ENCODE data around the gene DNAJB2. TPM values are rescaled to one million over a fixed set of nuclear protein-coding genes. Genes with fewer than 3 reads are reported as not detected.

DNAJB2 gene
- total RNA-seq, 2 experiments from 2014 or later: 49.9 to 58.7 TPM

DNA sequence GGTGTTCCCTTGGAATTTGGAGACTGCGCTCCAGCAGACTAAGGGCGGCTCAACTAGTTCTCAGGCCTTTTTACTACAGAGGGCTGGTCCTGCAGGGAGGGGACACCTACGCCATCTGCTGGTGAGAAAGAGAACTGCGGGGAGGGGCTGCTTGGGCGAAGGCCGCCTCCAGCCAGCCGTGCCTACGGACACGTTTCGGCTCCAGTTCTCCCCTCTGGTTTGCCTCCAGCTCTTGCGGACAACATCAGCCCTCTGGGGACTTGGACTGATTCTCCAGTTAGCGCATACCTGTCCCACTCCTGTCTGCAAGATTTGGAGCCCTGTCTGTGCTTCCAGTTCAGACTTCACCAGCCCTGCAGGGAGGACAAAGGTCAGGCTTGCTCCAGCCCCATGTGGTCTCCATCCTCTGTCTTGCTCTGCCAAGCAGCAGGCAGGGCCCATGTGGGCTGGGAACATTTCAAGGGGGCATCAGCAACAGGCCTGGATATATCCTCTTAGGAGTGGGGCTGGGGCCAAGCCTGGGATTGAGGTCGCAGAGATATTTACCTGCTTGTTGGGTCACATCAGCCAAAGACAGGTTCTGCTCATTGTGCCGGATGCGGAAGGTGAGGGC is 19.7 kb downstream of the DNAJB2 start:
- H3K27ac ChIP-seq (ENCODE audit: low read depth, low read length, poor library complexity, severe bottlenecking): no peak overlapping the region
- TF ChIP-seq EZH2phosphoT487 (IDR thresholded peaks at IDR 0.05; ENCODE audit: borderline replicate concordance, low read depth, low read length): no peak
- TF ChIP-seq, protein P1, sequence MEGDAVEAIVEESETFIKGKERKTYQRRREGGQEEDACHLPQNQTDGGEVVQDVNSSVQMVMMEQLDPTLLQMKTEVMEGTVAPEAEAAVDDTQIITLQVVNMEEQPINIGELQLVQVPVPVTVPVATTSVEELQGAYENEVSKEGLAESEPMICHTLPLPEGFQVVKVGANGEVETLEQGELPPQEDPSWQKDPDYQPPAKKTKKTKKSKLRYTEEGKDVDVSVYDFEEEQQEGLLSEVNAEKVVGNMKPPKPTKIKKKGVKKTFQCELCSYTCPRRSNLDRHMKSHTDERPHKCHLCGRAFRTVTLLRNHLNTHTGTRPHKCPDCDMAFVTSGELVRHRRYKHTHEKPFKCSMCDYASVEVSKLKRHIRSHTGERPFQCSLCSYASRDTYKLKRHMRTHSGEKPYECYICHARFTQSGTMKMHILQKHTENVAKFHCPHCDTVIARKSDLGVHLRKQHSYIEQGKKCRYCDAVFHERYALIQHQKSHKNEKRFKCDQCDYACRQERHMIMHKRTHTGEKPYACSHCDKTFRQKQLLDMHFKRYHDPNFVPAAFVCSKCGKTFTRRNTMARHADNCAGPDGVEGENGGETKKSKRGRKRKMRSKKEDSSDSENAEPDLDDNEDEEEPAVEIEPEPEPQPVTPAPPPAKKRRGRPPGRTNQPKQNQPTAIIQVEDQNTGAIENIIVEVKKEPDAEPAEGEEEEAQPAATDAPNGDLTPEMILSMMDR (conservative IDR thresholded peaks at IDR 0.05; ENCODE audit: low read length): peak; percentile 91
- DNase-seq (ENCODE audit: low spot score): peak; percentile 75
- H2AFZ ChIP-seq (ENCODE audit: low read length): no peak overlapping the region
- no peak overlapping the region for H3K4me3 ChIP-seq (ENCODE audit: low read depth, low read length, poor library complexity, severe bottlenecking)
- no peak overlapping the region for H3K4me2 ChIP-seq (ENCODE audit: low read length)
- H3K4me1 ChIP-seq (ENCODE audit: insufficient read depth, low read length, poor library complexity, severe bottlenecking): peaks cover 20% of the 10 kb centered on the region
- H3K79me2 ChIP-seq (ENCODE audit: insufficient read depth, low read depth, low read length): no peaks in the 10 kb centered on the region
- POLR2A ChIA-PET: interaction anchor here (1.1 kb wide), 1 partner anchor 140 kb away, joined by 3 read pairs; no protein-coding TSS in a partner anchor
- H3K9me3 ChIP-seq (ENCODE audit: low read length): no peaks in the 10 kb centered on the region
- no peaks in the 10 kb centered on the region for H3K9me2 ChIP-seq (ENCODE audit: insufficient read depth, low read length)
- BruUV-seq (replicated peaks): no TSS peak
- H3K36me3 ChIP-seq (ENCODE audit: insufficient read depth, low read length): no peaks in the 10 kb centered on the region
- H4K20me1 ChIP-seq (ENCODE audit: insufficient read depth, low read length): no peaks in the 10 kb centered on the region
- CTCF ChIA-PET (ENCODE audit: unreplicated experiment): interaction anchor here (0.8 kb wide), 1 partner anchor 127 kb away, joined by 3 read pairs; no protein-coding TSS in a partner anchor
- intact Hi-C loops (cut with micrococcal nuclease; ENCODE audit: unreplicated experiment): loop anchor here (1.0 kb wide), 2 partner anchors 121 to 139 kb away; partner anchors contain the start of genes NHEJ1 and RETREG2

- POLR2A ChIA-PET: interaction anchor here (1.1 kb wide), 1 partner anchor 140 kb away, joined by 3 read pairs; no protein-coding TSS in a partner anchor
- no peak overlapping the region for H2AFZ ChIP-seq (ENCODE audit: low read length)
These were observed 20.2 kb downstream of the DNAJB2 start for GRCh38 chr2:219299372-219299760.

More at GRCh38 chr2:219299372-219299760, 20.2 kb downstream of the DNAJB2 start:
- CTCF ChIA-PET (ENCODE audit: unreplicated experiment): interaction anchor here (0.8 kb wide), 1 partner anchor 128 kb away, joined by 3 read pairs; no protein-coding TSS in a partner anchor
- intact Hi-C loops (cut with micrococcal nuclease; ENCODE audit: unreplicated experiment): no loop called here
- peaks cover 15% of the 10 kb centered on the region for H3K4me1 ChIP-seq (ENCODE audit: insufficient read depth, low read length, poor library complexity, severe bottlenecking)
- no peak overlapping the region for H3K4me2 ChIP-seq (ENCODE audit: low read length)
- no peaks in the 10 kb centered on the region for H3K9me2 ChIP-seq (ENCODE audit: insufficient read depth, low read length)
- H4K20me1 ChIP-seq (ENCODE audit: insufficient read depth, low read length): no peaks in the 10 kb centered on the region
- no peak overlapping the region for H3K4me3 ChIP-seq (ENCODE audit: low read depth, low read length, poor library complexity, severe bottlenecking)
- no peaks in the 10 kb centered on the region for H3K79me2 ChIP-seq (ENCODE audit: insufficient read depth, low read depth, low read length)
- BruUV-seq (replicated peaks): no TSS peak
- H3K27ac ChIP-seq (ENCODE audit: low read depth, low read length, poor library complexity, severe bottlenecking): no peak overlapping the region
- DNase-seq (ENCODE audit: low spot score): no peak
- TF ChIP-seq, protein P1 (conservative IDR thresholded peaks at IDR 0.05; ENCODE audit: low read length): no peak
- no peak for TF ChIP-seq EZH2phosphoT487 (IDR thresholded peaks at IDR 0.05; ENCODE audit: borderline replicate concordance, low read depth, low read length)
- H3K9me3 ChIP-seq (ENCODE audit: low read length): no peaks in the 10 kb centered on the region
- no peaks in the 10 kb centered on the region for H3K36me3 ChIP-seq (ENCODE audit: insufficient read depth, low read length)

All from OCI-LY7 (cell line).